Measurements from ENCODE around the gene CEP295NL.
A peak's percentile ranks its signal among the peaks of the same experiment; 100 is the strongest.

The CEP295NL gene

GRCh38 chr17:78865682-78866390 lies 37.2 kb downstream of the CEP295NL start:
- peak; percentile 65 to 75 for DNase-seq (ENCODE audit: low spot score in 2 of 2)
- Mint-ChIP-seq H3K9me3 (no peaks in the 10 kb centered on the region), H3K27ac (no peak overlapping the region), H3K4me3 (no peak overlapping the region), H3K27me3 (peaks cover 13% of the 10 kb centered on the region), H3K4me1 (peaks cover 3% of the 10 kb centered on the region), H3K36me3 (peaks cover 10% of the 10 kb centered on the region)
- peak; percentile 71 for ATAC-seq (ENCODE audit: low read depth)

- Mint-ChIP-seq H3K4me3 (no peak overlapping the region), H3K27ac (no peak overlapping the region), H3K36me3 (peaks cover 4% of the 10 kb centered on the region), H3K9me3 (no peaks in the 10 kb centered on the region), H3K4me1 (peaks cover 3% of the 10 kb centered on the region), H3K27me3 (peaks cover 11% of the 10 kb centered on the region)
- no peak for ATAC-seq (ENCODE audit: low read depth)
- DNase-seq (ENCODE audit: low spot score in 2 of 2): no peak
These were observed 38.9 kb downstream of the CEP295NL start for GRCh38 chr17:78864117-78864516.

- Mint-ChIP-seq H3K9me3 (no peaks in the 10 kb centered on the region), H3K27ac (no peak overlapping the region), H3K27me3 (peaks cover 9% of the 10 kb centered on the region), H3K36me3 (no peaks in the 10 kb centered on the region), H3K4me1 (peaks cover 3% of the 10 kb centered on the region), H3K4me3 (no peak overlapping the region)
- DNase-seq (ENCODE audit: low spot score in 2 of 2) (no peak), ATAC-seq (ENCODE audit: low read depth) (no peak)
These were observed 40.7 kb downstream of the CEP295NL start for GRCh38 chr17:78862073-78863023.

GRCh38 chr17:78861229-78861628 lies 41.8 kb downstream of the CEP295NL start:
- DNase-seq (ENCODE audit: low spot score in 2 of 2) (no peak), ATAC-seq (ENCODE audit: low read depth) (no peak)
- H3K27me3 Mint-ChIP-seq: peaks cover 9% of the 10 kb centered on the region
- H3K9me3 Mint-ChIP-seq: no peaks in the 10 kb centered on the region
- H3K4me1 Mint-ChIP-seq: peaks cover 3% of the 10 kb centered on the region
- no peaks in the 10 kb centered on the region for H3K36me3 Mint-ChIP-seq
- H3K4me3 Mint-ChIP-seq: no peak overlapping the region
- no peak overlapping the region for H3K27ac Mint-ChIP-seq

- Mint-ChIP-seq H3K9me3 (no peaks in the 10 kb centered on the region), H3K27ac (no peak overlapping the region), H3K36me3 (no peaks in the 10 kb centered on the region), H3K4me3 (no peak overlapping the region), H3K27me3 (peaks cover 2% of the 10 kb centered on the region), H3K4me1 (no peaks in the 10 kb centered on the region)
- no peak for ATAC-seq (ENCODE audit: low read depth)
- DNase-seq (ENCODE audit: low spot score in 2 of 2): no peak
These were observed 44.0 kb downstream of the CEP295NL start for GRCh38 chr17:78859051-78859450.

GRCh38 chr17:78857266-78857665 lies 45.7 kb downstream of the CEP295NL start:
- DNase-seq (ENCODE audit: low spot score in 2 of 2) (no peak), ATAC-seq (ENCODE audit: low read depth) (no peak)
- Mint-ChIP-seq H3K9me3 (no peaks in the 10 kb centered on the region), H3K36me3 (no peaks in the 10 kb centered on the region), H3K27ac (no peak overlapping the region), H3K4me3 (no peak overlapping the region), H3K4me1 (no peaks in the 10 kb centered on the region), H3K27me3 (no peaks in the 10 kb centered on the region)

GRCh38 chr17:78855561-78856165 lies 47.3 kb downstream of the CEP295NL start:
- Mint-ChIP-seq H3K4me3 (no peak overlapping the region), H3K27me3 (no peaks in the 10 kb centered on the region), H3K36me3 (no peaks in the 10 kb centered on the region), H3K9me3 (no peaks in the 10 kb centered on the region), H3K27ac (no peak overlapping the region), H3K4me1 (no peaks in the 10 kb centered on the region)
- ATAC-seq (ENCODE audit: low read depth): no peak
- no peak for DNase-seq (ENCODE audit: low spot score in 2 of 2)

GRCh38 chr17:78854508-78854907 lies 48.5 kb downstream of the CEP295NL start:
- DNase-seq (ENCODE audit: low spot score in 2 of 2) (no peak), ATAC-seq (ENCODE audit: low read depth) (no peak)
- no peak overlapping the region for H3K4me3 Mint-ChIP-seq
- no peaks in the 10 kb centered on the region for H3K9me3 Mint-ChIP-seq
- H3K27me3 Mint-ChIP-seq: no peaks in the 10 kb centered on the region
- H3K4me1 Mint-ChIP-seq: no peaks in the 10 kb centered on the region
- H3K36me3 Mint-ChIP-seq: no peaks in the 10 kb centered on the region
- no peak overlapping the region for H3K27ac Mint-ChIP-seq

- Mint-ChIP-seq H3K4me1 (no peaks in the 10 kb centered on the region), H3K4me3 (no peak overlapping the region), H3K27me3 (no peaks in the 10 kb centered on the region), H3K27ac (no peak overlapping the region), H3K36me3 (no peaks in the 10 kb centered on the region), H3K9me3 (no peaks in the 10 kb centered on the region)
- no peak for DNase-seq (ENCODE audit: low spot score in 2 of 2)
- ATAC-seq (ENCODE audit: low read depth): no peak
These were observed 49.0 kb downstream of the CEP295NL start for GRCh38 chr17:78853926-78854394.

- no peak for ATAC-seq (ENCODE audit: low read depth)
- Mint-ChIP-seq H3K9me3 (no peaks in the 10 kb centered on the region), H3K27me3 (no peaks in the 10 kb centered on the region)
These were observed 50.3 kb downstream of the CEP295NL start for GRCh38 chr17:78852709-78853121.

GRCh38 chr17:78849026-78849425 lies 54.0 kb downstream of the CEP295NL start:
- ATAC-seq (ENCODE audit: low read depth) (no peak), DNase-seq (ENCODE audit: low spot score in 2 of 2) (no peak)
- Mint-ChIP-seq H3K9me3 (no peaks in the 10 kb centered on the region), H3K4me3 (no peak overlapping the region), H3K27me3 (no peaks in the 10 kb centered on the region), H3K36me3 (no peaks in the 10 kb centered on the region), H3K27ac (no peak overlapping the region), H3K4me1 (peaks cover 4% of the 10 kb centered on the region)

More at GRCh38 chr17:78852709-78853121, 50.3 kb downstream of the CEP295NL start:
- no peak for DNase-seq (ENCODE audit: low spot score in 2 of 2)
- Mint-ChIP-seq H3K4me3 (no peak overlapping the region), H3K36me3 (no peaks in the 10 kb centered on the region), H3K4me1 (no peaks in the 10 kb centered on the region), H3K27ac (no peak overlapping the region)

GRCh38 chr17:78847052-78847451 lies 55.9 kb downstream of the CEP295NL start:
- no peak overlapping the region for H3K4me3 Mint-ChIP-seq
- peaks cover 4% of the 10 kb centered on the region for H3K4me1 Mint-ChIP-seq
- no peaks in the 10 kb centered on the region for H3K27me3 Mint-ChIP-seq
- ATAC-seq (ENCODE audit: low read depth) (no peak), DNase-seq (ENCODE audit: low spot score in 2 of 2) (no peak)
- H3K36me3 Mint-ChIP-seq: no peaks in the 10 kb centered on the region
- no peak overlapping the region for H3K27ac Mint-ChIP-seq
- H3K9me3 Mint-ChIP-seq: no peaks in the 10 kb centered on the region

GRCh38 chr17:78844301-78845005 lies 58.5 kb downstream of the CEP295NL start:
- ATAC-seq (ENCODE audit: low read depth) (no peak), DNase-seq (ENCODE audit: low spot score in 2 of 2) (no peak)
- Mint-ChIP-seq H3K4me1 (peaks cover 17% of the 10 kb centered on the region), H3K27me3 (no peaks in the 10 kb centered on the region), H3K4me3 (no peak overlapping the region), H3K27ac (peak overlapping the region; percentile 46), H3K9me3 (no peaks in the 10 kb centered on the region), H3K36me3 (no peaks in the 10 kb centered on the region)

All from memory B cell (primary cell).